NCI-H2171 treated with DMSO at 0.1 percent for 48 hours (cell line): Measurements from ENCODE around the gene TNMD.
A peak's percentile ranks its signal among the peaks of the same experiment; 100 is the strongest.

Experiments
- DNase-seq: peaks from one replicate; lab custom pipeline; 2025; lab: John Stamatoyannopoulos, UW

Gene TNMD

DNA sequence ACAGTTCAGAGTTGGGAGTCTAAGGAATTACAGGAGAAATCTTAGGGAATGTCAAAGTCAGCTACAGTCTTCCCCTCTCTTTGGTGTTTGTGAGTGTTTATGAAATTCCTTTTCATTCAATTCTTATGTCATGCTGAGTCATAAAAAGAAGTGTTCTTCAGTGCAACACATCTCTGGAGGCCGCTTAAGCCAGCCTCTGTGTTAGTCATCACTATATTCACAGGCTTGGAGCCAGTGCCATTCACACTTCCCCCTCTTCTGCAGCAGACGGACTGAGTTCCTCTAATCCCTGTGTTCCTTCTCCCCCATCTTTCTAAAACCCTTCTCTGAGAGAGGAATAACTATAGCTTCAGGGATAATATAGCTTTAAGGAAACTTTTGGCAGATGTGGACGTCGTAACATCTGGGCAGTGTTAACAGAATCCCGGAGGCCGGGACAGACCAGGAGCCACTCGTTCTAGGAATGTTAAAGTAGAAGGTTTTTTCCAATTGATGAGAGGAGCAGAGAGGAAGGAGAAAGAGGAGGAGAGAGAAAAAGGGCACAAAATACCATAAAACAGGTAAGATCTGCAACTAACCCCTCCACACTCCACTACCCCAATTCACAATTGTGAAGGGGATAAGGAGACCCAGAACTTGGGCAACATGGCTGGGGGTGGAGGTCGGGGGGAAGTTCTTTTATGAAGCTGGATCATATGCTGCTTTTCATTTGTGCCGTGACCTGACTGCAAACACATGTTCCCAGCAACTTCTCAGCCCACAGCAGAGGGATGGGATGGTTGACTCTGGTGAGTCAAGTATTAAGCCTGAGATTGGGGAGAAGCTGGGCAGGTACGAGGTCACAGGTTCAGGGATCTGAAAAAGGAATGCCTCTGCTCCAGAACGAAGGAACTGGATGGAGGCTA, 59.5 kb downstream of the TNMD start, which contains the start of gene SRPX2:
SRPX2 (plus strand) TSS at position 244 of the 905 bp plus-strand sequence. CDS start 2,124 bp downstream, outside the sequence.
- no peak for DNase-seq

DNA sequence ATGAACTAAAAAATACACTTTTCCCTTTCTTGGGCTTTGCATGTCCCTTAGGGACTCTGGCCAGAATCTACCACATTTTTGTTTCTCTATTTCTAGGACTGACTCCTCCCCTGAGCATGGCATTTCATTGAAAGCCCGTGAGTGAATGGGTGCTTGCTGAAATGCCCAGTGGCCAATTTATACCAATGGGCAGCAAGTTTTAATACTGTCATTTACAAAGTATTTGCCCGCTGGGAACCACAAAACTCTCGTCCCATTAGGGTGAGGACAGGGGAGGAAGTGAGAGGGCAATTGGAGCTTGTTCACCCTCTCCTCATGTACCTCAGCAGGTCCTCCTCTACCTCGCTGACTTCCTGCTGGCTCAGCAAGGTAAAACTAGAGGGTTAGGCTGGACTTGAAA, 60.4 kb downstream of the TNMD start:
- no peak for DNase-seq

DNA sequence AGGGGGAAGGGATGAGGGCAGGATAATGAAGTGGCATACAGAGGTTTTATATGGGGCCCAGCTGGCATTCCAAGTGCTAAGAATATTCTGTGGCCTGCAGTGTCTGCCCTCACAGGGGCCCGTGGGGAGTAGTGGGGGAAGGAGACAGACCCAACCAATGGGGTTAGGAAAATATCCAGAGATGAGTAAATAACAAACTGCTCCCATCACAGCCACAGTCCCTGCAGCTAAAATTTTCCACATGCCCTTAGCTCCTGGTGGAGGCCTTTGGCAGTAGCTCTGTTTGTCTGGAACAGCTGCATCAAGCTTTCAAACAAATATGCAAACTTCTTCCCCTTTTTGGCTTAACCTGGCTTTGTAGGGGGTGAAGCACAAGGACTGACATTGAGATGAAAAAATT, 62.4 kb downstream of the TNMD start:
- DNase-seq: no peak

DNA sequence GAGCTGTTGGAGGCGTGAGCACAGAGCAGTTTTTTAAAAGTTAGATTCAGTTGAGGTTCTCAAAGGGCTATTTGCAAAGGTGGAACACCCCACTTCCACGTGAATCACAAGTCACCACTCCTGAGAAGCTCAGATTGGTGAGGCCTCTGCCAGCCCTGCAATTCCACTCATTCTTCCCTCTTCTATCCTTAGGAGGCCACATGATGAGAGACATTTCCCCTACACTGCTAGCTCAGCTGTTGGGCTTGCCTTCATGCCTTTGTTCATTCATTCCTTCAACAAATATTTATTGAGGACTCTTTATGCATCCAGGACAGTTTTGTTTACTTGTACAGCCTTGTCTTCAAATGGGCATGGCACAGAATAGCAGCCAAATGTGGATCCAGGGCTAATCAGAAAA, 63.0 kb downstream of the TNMD start:
- DNase-seq: no peak

DNA sequence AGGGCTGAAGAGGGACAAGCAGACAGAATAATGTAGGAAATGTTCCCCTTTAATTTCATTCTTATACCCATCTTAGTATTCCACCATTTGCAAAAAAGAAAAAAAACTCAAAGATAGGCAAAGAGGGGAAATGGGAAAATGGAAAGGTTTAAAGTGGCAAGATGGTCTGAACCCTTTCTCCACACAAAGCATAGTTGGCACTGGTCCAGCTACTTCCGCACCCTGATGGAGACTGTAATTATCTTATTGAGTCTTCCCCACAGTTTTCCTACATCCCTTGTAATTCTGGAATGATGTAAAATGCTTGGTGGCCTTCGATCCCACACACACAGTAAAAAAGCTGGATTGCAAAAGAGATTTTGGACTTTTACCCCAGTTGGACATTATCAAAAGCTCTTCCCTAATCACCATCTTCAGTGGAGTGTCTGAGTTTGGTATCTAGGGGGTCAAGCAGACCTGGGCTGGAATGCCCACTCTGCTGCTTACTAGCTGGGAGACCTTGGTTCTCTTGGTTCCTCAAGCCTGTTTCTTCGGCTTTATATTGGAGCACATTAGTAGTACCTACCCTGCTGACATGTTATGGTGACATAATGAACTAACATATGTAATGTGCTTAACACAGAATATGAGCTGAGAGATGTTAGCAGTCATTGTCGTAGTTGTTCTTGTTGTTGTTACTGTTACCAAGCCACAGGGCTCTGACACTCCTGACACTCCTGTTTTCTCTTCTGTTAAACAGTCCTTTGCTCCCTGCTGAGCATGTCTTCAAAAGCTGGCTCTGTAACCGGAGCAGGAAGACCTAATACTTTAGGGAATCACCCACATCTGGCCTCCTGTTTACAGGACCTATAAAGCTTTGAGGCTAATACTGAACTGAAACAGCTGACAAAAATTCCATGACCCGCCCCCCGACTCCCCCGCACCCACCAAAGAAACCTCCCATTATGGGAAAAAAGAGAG, 64.0 kb downstream of the TNMD start:
- DNase-seq: peak; percentile 90
